ENCODE data around the gene MIER1.

DNA sequence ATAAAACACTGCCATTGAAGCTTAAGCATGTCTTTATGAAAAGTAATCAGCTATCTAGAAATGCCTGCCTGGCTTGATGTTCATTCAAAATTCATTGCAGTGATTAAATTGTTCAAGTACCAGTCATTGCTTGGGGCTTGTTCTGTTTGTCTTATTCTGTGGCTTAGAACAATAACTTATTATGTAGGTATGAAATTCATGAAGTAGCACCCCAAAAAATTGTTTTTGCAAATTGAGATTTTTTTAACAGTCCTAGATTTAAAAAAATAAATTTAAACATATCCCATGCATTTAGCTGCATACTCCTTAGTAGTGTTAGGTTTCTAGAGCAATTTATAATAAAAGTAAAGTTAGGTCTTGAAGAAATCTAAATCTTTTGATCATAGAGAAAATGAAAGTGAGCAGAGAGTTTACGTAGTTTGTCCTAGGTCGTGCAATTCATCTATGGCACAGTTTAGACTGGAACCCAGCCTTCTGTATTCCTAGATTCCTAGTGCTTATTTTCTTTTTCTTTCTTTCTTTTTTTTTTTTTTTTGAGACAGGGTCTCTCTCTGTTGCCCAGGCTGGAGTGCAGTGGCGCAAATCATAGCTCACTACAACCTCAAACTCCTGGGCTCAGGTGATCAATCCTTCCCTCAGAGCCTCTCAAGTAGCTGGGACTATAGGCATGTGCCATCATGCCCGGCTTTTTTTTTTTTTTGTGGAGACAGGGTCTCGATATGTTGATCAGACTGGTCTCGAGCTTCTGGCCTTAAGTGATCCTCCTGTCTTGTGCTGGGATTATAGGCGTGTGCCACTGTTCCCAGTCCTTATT lies 9.3 kb downstream of the MIER1 start:
- TF ChIP-seq POLR2A (IDR thresholded peaks at IDR 0.05): no peak
- TF ChIP-seq, protein P1, sequence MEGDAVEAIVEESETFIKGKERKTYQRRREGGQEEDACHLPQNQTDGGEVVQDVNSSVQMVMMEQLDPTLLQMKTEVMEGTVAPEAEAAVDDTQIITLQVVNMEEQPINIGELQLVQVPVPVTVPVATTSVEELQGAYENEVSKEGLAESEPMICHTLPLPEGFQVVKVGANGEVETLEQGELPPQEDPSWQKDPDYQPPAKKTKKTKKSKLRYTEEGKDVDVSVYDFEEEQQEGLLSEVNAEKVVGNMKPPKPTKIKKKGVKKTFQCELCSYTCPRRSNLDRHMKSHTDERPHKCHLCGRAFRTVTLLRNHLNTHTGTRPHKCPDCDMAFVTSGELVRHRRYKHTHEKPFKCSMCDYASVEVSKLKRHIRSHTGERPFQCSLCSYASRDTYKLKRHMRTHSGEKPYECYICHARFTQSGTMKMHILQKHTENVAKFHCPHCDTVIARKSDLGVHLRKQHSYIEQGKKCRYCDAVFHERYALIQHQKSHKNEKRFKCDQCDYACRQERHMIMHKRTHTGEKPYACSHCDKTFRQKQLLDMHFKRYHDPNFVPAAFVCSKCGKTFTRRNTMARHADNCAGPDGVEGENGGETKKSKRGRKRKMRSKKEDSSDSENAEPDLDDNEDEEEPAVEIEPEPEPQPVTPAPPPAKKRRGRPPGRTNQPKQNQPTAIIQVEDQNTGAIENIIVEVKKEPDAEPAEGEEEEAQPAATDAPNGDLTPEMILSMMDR (IDR thresholded peaks at IDR 0.05 in 4 of 5, conservative IDR thresholded peaks at IDR 0.05 in 1 of 5): no peak
